HG02840 (cell line): ENCODE measurements around the gene GPC6.
"Not testable (repeated sequence)": the region's sequence is repeated elsewhere in the genome, so short reads cannot be mapped to it uniquely, and the experiment has no call there.

Experiments
- ATAC-seq: cut with Tn5 transposase; IDR thresholded peaks from one replicate; pipeline ENCODE4 v1.9.1; 2021; ENCODE audit warnings: mild to moderate bottlenecking, moderate library complexity, moderate number of reproducible peaks; ENCODE audit not compliant: unreplicated experiment, low FRiP score

GPC6 gene

DNA sequence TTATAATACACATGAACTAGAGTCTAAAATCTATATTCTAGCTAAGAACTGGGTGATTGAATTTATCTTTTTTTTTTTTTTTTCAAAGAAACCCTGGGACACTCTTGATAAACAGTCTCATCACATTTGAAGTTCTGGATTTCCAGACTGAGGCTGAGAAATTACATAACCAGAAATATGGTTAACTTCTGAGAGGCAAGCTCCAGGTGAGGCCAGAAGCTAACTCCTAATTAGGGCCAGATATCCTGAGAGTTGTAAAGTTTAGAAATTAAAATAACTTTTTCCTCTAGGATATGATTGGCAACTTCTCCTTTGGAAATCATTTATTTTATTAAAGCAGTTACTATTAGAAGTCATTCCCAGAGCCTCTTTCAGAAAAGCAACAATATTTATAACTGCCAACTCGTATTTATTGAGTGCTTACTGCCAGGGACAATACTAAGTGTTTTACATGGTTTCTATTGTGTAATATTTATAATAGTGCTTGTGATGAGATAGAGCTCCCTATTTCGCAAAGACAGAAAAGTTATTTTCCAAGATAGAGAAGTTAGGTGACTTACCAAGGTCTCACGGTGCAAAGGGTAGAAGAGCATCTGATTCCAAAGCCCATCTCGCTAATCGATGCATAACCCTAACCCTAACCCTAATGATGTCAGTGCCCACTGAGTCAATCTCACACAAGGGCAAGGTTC is 1065.2 kb downstream of the GPC6 start:
- ATAC-seq: no peak

DNA sequence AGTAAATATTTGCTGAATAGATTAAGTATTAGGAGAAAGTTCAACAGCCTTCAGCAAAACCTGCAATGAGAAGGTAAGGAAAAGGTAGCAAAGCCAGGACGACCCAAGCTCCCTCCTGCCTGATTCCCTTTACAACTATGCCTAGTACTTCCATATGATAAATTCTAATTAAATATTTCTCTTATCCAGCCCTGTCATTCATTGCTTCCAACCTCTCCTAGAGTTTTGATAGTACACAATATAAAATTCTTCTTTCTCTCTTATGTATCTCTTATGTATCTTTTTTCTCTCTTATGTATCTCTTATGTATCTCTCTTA is 1065.7 kb downstream of the GPC6 start:
- ATAC-seq: no peak

DNA sequence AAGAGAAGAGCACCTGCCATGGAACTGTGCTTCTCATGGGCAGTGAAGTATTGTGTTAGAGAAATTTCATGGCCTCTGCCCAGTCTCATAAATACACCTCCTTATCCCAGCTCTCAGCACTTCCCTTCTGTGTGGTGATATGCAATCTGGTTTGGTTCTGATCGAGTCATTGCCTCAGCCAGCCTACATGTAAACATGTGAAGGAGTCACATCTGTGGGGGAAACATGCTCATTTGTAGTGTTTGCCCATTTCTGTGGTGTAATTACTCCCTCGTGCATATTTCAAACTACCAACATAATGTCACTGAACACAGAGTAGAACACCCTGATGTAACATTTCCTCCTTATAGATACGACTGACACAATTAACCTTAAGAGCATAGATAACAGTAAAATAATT is 1069.9 kb downstream of the GPC6 start:
- ATAC-seq: no peak

DNA sequence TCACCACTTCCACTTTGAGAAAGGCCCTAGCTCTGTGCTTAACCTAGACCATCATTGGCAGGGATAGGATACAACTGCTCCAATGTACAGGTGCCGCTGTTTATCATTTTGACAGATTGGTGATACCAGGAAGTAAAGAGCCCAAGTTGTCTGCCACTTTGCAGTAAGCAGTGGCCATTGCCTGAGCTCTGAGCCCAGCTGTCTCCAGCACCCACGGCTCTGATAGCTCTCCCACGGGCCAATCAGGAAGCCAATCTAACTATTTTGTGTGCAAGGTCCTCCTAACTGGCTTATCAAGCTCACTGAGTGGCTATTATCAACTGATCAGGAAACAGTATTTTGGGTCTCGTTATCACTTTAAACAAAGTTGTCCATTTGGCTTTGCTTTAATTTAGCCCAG is 1071.7 kb downstream of the GPC6 start:
- no peak for ATAC-seq

DNA sequence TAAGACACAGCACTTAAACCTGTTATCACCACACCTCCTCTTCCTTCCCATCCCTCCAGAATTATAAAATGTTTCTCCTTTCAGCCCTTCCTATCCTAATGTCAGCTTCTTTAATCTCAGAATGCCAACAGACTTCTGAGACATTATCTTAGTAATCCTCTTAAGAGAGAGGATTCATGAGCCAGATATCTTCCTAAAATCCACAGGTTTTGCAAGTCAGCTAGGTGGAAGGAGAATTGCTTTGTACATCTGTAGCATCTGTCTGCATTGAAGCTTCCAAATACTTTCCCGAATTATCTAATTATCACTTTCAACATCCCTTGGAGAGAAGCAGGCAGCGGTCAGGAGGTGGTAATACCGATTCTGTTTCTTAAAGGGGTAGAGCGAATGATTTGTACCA is 1073.8 kb downstream of the GPC6 start:
- no peak for ATAC-seq

DNA sequence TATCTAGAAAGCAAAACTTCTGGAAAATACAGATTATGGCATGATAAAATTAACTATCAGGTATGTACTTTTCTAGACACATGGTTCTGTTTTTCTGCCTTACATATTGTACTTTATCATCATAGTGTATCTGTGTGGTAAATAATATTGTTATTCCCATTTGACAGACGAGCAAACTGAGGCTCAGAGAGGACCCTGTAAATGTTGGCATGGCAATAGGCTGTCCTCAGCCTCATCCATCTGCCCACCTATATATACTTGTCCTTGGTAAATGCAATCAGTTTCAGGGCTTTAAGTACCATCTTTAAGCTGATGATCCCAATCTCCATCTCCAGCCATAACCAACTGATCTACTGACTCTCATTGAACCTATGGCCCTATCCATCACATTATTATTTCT is 1074.9 kb downstream of the GPC6 start:
- no peak for ATAC-seq

DNA sequence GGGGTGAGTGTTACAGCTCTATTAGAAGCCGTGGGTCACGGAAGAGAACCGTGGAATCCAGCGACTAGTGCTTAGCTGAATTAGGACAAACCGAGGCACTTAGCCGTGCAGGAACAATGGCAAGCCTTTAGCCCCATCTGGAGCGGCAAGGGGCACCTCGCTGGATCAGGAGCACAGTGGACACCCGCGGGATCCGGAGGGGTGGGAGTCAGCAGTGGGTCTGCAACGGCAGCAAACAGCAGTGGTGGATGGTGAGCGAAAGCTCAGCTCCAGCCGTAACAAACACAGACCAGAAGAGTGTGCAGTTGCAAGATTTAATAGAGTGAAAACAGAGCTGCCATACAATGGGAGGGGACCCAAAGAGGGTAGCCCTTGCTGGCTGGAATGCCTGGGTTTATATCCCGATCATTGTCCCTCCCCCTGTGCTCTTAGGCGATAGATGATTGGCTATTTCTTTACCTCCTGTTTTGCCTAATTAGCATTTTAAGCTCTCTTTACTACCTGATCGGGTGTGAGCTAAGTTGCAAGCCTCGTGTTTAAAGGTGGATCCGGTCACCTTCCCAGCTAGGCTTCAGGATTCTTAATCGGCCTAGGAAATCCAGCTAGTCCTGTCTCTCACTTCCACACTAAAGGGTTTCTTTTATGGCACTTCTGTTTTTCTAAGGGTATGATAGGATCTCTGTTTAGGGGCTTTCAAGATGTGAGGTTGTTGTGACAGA is 1076.4 kb downstream of the GPC6 start:
- ATAC-seq: not testable (repeated sequence)

DNA sequence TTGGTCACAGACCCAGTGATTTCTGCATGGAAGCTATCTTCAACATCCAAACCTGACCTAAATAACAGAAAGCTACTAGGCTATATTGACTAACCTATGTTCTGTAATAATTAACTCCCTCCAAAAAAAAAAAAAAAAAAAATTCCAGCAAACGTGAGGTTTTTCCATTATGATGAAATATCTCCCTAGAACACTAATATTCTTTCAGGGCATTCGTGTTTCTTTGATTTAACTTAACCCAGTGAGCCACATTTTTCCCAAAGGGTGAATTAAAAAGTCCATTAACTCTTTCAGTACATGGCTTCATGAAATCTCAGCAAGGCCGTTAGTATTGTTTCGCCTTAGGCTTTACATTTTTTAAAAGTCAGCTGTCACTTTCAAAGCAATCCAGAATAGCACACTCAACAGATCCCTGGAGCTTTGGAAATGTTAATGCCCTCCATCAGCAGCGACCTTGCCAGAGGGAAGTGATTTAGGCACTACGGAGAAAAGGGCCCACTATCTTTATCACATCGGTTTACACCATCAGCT is 1077.1 kb downstream of the GPC6 start:
- no peak for ATAC-seq

DNA sequence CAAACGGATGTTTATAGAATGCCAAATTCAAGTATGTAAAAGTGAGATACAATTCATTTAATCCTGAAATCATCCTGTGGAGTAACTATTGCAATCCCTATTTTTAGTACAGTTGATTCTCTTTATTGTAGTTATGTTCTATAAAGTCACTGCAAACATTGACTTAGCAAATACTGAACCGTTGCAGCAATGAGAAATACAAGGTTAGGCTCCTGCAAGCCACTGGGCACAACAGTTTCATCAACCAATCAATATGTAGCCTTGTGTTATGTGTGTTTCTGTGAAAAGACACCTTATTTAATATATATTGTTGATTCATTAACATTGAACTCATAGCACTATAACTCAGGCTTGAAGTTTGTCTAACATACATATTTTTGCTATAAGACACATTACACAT is 1078.4 kb downstream of the GPC6 start:
- no peak for ATAC-seq

DNA sequence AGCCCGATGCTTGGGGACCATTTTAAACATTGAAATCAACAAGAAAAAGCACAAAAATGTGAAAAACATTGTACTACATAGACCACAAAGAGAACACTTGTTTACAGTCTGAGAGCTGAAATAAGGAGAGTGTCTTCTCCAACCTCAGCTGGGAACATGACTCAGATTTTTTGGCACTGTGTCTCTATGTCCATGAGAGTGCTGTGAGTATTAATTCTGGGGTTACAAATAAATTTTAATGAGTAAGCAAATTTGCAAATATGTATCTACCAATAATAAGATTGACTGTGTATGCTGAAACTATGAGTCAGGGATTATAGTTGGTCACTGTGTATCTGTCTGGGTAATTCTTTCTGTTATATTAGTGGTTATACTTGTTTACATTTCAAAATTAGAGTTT is 1078.9 kb downstream of the GPC6 start:
- ATAC-seq: no peak

DNA sequence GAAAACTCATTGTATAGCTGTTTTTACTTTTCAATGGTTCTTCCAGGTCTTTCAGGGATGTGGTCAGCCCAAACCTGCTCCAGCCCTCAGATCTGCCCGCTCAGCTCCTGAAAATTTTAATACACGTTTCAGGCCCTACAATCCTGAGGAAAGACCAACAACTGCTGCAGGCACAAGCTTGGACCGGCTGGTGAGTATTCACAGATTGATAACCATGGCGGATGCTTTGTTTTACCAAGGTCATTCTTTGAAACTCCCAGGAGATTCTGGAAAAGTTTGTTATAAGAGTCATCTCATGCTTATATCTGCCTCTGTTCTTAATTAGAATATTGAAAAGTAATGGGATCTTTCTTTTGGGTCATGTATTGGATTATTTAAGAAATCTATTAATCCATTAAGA is 1079.3 kb downstream of the GPC6 start:
- ATAC-seq: no peak

DNA sequence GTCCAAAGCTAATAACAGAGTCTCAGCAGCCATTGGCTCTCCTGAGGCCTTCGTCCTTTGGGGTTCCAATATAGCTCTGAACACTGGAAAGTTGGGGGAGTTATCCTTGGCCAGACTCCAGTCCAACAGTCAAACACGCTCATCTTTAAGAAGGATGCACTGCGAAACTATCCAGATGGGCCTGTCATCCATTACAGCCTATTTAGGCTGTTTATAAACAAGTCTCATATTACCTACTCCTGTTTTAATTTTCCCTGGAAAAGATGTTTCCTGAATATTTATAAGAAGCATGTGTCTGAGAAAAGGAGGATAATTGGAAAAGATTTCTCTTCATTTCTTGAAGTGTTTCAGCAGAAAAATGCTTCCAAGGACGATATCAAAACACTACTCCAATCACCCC is 1082.2 kb downstream of the GPC6 start:
- no peak for ATAC-seq

DNA sequence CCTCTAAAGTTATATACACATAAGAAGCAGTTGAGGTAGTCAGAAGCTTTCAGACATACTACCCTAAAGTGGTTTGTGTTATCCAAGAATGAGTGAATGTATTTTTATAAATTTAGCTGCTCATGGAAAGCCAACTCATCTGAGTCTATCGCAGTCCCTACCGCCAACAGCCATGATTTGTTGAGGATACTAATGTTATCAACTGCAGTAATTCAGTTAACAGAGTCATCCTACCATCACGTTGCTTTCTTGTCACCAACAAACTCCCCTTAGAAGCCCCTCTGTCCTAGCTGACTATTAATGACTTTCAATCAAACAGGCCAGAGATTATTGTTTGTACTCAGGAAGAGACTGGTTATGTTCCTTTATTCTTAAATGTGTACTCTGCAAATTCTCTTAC is 1083.0 kb downstream of the GPC6 start:
- ATAC-seq: no peak

DNA sequence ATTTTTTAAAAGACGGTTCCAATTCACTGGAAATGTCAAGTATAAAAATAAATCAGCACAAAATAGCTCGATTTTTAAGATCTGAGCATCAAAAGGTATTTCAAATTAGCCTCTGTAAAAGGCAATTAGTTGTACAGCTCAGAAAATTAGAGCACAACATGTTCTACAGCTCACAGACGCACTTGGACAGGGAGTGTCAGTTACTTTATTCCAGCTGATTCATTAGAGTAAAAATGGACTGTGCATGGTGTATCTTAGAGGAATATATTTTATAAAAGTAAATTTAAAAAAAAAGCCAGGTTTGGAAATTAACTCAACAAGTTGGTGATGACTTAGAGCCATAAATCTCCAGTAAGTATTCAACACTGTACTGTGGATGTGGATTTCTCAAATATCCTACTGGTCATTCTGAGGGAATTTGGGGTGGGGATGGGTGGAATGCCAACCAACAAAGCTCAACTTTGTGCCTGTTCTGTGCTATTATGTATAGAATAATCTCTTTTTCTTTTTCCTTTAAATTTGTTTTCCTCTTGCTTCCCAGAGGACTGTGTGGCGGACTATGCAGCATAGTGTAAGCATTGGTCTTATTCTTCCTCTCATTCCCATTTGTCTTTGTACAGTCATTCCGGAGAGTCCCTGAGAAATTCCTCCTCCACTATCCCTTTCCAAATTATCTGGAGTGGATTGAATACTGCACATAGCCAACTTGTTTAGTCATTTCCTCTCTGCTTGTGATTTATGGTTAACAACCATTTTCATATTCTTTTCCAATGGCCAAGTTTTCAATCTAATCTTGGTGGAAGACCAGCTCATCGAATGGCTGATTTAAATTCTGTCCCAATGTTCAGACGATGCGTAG is 1083.6 kb downstream of the GPC6 start:
- ATAC-seq: no peak

DNA sequence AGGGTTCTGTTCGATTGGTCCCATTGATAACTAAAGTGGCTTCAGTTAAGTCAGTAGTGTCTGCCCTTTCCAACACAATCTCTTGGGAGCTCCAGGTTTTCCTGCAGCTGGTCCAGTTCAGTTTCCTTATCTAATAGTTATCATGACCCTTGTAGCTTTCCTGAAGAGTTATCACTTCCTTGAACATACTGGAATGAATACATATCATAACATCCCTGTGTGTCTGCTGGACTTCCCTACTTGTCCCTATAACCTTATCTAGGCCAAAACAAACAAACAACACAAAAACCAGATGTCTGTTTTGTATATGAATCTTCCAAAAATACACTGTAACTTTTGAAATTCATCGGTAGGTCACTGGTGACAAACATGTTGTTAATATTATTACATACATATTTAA is 1085.3 kb downstream of the GPC6 start:
- ATAC-seq: no peak

DNA sequence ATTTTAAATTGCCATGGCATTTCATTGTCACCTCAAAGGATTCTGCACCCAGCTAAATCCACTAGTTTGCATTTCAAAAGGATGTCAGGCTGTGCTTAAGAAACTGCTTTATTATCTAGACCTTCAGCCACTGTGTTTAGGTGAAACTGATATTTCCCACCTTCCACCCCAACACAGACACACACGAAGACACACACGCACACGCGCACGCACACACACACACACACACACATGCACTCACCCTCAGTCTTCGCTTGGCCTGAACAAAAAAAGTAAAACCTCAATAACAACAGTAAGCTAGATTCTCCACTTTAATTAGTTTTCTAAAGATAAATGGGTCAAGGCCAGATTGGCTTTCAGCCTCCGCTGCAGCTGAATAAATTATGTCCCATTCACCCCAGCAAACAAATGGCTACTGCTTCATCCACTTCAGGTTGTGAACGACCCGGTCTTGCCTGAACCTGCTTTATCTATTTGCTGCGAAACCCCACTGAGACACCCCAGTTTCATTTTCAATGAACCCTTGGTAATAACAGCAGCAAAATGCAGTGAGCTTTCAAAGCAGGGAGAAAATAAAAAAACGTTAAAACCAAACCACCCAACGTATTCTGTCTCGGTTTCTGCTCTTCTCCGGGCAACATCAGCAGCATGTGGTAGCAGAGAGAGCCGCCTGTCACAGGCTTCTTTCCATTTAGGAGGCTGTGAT is 1086.1 kb downstream of the GPC6 start:
- no peak for ATAC-seq

DNA sequence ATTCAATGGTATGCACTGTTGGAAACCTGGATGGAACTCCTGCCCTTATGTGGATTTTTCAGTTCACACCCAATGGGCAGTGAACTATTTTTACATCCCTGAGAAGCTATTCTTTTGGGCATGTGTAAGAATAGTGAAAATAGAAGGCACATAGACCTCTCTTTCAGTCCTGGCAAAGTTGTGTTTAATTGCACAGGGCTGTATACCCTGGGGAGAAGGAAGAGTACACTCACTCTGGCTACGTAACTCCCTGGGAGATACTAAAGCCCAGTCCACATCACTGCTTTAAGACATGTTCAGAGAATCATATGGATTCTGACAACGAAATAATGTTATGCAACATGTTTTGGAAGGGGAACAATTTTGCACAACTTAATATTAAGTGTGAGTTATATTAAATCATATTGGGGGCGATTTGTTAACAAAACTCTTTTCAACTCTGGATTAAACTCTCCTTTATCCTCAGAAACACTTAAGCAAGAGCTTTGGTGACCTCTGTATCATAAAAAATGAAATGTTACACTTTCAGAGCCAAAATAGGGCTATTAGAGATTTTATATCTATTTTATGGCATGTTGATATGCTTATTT is 1086.8 kb downstream of the GPC6 start:
- no peak for ATAC-seq

DNA sequence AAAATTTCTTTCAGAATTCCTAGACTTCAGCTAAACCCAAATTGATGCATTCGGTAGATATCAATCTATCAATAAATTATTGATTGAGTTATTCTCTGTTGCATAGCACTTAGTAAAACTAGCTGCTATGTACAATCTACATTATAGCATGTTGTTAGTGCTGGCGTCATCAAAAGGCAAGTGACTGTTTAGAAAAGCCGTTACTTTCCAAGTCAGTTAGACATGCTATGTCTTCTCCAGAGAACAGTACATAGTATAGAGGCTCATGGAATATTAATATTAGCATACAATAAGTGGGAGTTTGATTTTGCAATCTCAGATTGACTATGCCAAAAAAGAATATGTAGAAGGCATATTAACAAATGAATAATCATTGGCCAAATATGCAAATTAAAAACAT is 1087.3 kb downstream of the GPC6 start:
- no peak for ATAC-seq

DNA sequence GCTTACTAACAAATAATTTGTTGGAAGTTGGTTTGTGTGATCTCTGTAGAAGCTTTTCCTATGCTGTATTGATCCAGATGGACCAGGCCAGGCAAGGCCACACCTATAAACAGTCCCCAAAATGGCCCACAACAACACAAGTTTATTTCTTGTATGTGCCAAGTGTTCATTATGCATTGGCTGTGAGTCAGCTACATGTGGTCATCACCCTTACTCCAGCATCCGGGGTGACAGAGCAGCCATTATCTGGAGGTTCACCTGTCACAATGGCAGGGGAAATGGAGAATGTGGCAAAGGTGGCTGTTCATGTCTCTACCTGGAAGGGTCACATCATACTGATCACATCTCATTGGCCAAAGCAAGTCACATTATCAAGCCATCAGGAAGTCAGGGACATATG is 1088.6 kb downstream of the GPC6 start:
- ATAC-seq: no peak

DNA sequence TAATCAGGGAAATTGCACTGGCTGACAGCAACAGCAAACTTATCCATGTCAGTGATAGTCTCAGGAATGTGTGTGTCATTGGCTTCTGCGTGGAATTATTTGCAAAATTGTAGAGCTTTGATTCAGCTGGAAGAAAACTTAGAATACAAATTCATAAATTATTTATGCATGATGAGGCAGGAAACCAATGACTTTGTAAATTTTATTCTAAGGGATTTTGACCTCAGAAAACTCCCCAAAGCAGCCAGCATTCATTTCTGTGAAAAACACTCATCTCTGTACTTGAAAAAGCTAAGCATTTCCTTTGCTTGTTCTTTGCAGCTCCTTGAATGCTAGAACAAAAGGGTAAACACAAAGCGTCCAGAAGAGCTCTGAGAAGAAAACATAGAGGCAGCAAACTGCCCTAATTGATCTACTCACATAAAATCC is 1090.5 kb downstream of the GPC6 start:
- no peak for ATAC-seq
